22Rv1 (cell line): ENCODE data around the gene PEX11A.
A peak's percentile ranks its signal among the peaks of the same experiment; 100 is the strongest.

ENCODE experiments used
- H3K27ac ChIP-seq: fragments of 450-650 bp; 2 replicates; pipeline ENCODE4 v1.5.1; 2017
- CTCF ChIP-seq: fragments of 450-650 bp; IDR thresholded peaks from 2 replicates; pipeline ENCODE4 v1.5.1; 2017; ENCODE audit warnings: mild to moderate bottlenecking
- ZFX ChIP-seq: fragments of 450-650 bp; IDR thresholded peaks from 2 replicates; pipeline ENCODE4 v1.6.1; 2017; ENCODE audit warnings: antibody characterized with exemption, borderline replicate concordance

The PEX11A gene

GRCh38 chr15:89690276-89691218 lies at the start of gene PEX11A, which contains the start of gene WDR93:
PEX11A (minus strand) TSS chr15:89690754; CDS start chr15:89690632, 122 bp downstream.
WDR93 (plus strand) TSS chr15:89690811; CDS start chr15:89701747, 10,936 bp downstream.
- no peak for TF ChIP-seq CTCF
- TF ChIP-seq ZFX, result no peak

GRCh38 chr15:89740137-89740536 lies 49.6 kb upstream of the PEX11A start:
- H3K27ac ChIP-seq, result no peak overlapping the region
- peak; percentile 91 for TF ChIP-seq CTCF
- no peak for TF ChIP-seq ZFX

More at GRCh38 chr15:89690276-89691218, at the start of gene PEX11A, which contains the start of gene WDR93:
- peak within 1 kb of the TSS; percentile 20; the same call in 1 of the 2 replicates for H3K27ac ChIP-seq

GRCh38 chr15:89735773-89736172 lies 45.2 kb upstream of the PEX11A start:
- no peak for TF ChIP-seq CTCF
- TF ChIP-seq ZFX, result no peak
- no peak overlapping the region for H3K27ac ChIP-seq

GRCh38 chr15:89732451-89733172 lies 42.1 kb upstream of the PEX11A start:
- no peak for TF ChIP-seq CTCF
- no peak for TF ChIP-seq ZFX
- no peak overlapping the region for H3K27ac ChIP-seq

- no peak overlapping the region for H3K27ac ChIP-seq
- TF ChIP-seq ZFX (no peak), CTCF (no peak)
Observed at GRCh38 chr15:89731275-89731674, 40.7 kb upstream of the PEX11A start.

GRCh38 chr15:89728254-89728653 lies 37.7 kb upstream of the PEX11A start:
- TF ChIP-seq CTCF (no peak), ZFX (no peak)
- no peak overlapping the region for H3K27ac ChIP-seq

GRCh38 chr15:89725064-89725463 lies 34.5 kb upstream of the PEX11A start:
- H3K27ac ChIP-seq, result no peak overlapping the region
- TF ChIP-seq CTCF (no peak), ZFX (no peak)
